Trophoblast cell (in vitro differentiated cells and primary cell): ENCODE measurements around the gene ELAC2.
A peak's percentile ranks its signal among the peaks of the same experiment; 100 is the strongest.

Source experiments
- DNase-seq, 2 donors: peaks; one replicate each; pipeline ENCODE4 v3.0.0-alpha.2; 2016
- H2AFZ ChIP-seq: 2 replicates; pipeline ENCODE4 v1.6.1; 2013; ENCODE audit warnings: low read length, moderate library complexity, mild to moderate bottlenecking; ENCODE audit not compliant: insufficient read depth, poor library complexity
- H2AK5ac ChIP-seq: 2 replicates; pipeline ENCODE4 v1.6.1; 2013; ENCODE audit warnings: mild to moderate bottlenecking, low read length
- H2BK120ac ChIP-seq: 2 replicates; pipeline ENCODE4 v1.6.1; 2013; ENCODE audit warnings: low read length, mild to moderate bottlenecking, moderate library complexity; ENCODE audit not compliant: insufficient read depth, poor library complexity
- H2BK12ac ChIP-seq: 2 replicates; pipeline ENCODE4 v1.6.1; 2013; ENCODE audit warnings: mild to moderate bottlenecking, low read length, moderate library complexity
- H2BK5ac ChIP-seq: 2 replicates; pipeline ENCODE4 v1.6.1; 2013; ENCODE audit warnings: low read length, low read depth, moderate library complexity, mild to moderate bottlenecking; ENCODE audit not compliant: poor library complexity
- H3K14ac ChIP-seq: 2 replicates; pipeline ENCODE4 v1.6.1; 2013; ENCODE audit warnings: mild to moderate bottlenecking, low read length
- H3K18ac ChIP-seq: 2 replicates; pipeline ENCODE4 v1.6.1; 2013; ENCODE audit warnings: mild to moderate bottlenecking, low read length
- H3K23ac ChIP-seq: 2 replicates; pipeline ENCODE4 v1.6.1; 2013; ENCODE audit warnings: low read length
- H3K27ac ChIP-seq: 2 replicates; pipeline ENCODE4 v1.5.1; 2013; ENCODE audit warnings: low read depth, mild to moderate bottlenecking, inconsistent platforms, low read length, moderate library complexity
- H3K27me3 ChIP-seq: 2 replicates; pipeline ENCODE4 v1.6.1; 2013; ENCODE audit warnings: inconsistent platforms, mild to moderate bottlenecking, low read length, moderate library complexity; ENCODE audit not compliant: insufficient read depth
- H3K36me3 ChIP-seq, 2 experiments: 1 replicate in 1 of 2; 2 replicates in 1 of 2; pipeline ENCODE4 v1.6.1; 2013; ENCODE audit warnings: low read length in 2 of 2, mild to moderate bottlenecking in 2 of 2, moderate library complexity in 1 of 2; ENCODE audit not compliant: insufficient read depth in 2 of 2, control insufficient read depth in 1 of 2
- H3K4ac ChIP-seq: 2 replicates; pipeline ENCODE4 v1.6.1; 2013; ENCODE audit warnings: low read depth, mild to moderate bottlenecking, low read length, moderate library complexity
- H3K4me1 ChIP-seq, 2 experiments: 1 replicate in 1 of 2; 2 replicates in 1 of 2; pipeline ENCODE4 v1.6.1; 2013; ENCODE audit warnings: low read length in 2 of 2, mild to moderate bottlenecking in 2 of 2, moderate library complexity in 1 of 2; ENCODE audit not compliant: insufficient read depth in 2 of 2, control insufficient read depth in 1 of 2
- H3K4me2 ChIP-seq: 2 replicates; pipeline ENCODE4 v1.6.1; 2013; ENCODE audit warnings: inconsistent platforms, mild to moderate bottlenecking, low read length, moderate library complexity
- H3K4me3 ChIP-seq: 2 replicates; pipeline ENCODE4 v1.5.1; 2013; ENCODE audit warnings: mild to moderate bottlenecking, low read depth, low read length, inconsistent platforms
- H3K79me1 ChIP-seq: one replicate; pipeline ENCODE4 v1.6.1; 2013; ENCODE audit warnings: low read length
- H3K79me2 ChIP-seq: 2 replicates; pipeline ENCODE4 v1.6.1; 2013; ENCODE audit warnings: low read length, mild to moderate bottlenecking; ENCODE audit not compliant: control insufficient read depth, insufficient read depth, poor library complexity
- H3K9ac ChIP-seq: 2 replicates; pipeline ENCODE4 v1.6.1; 2013; ENCODE audit warnings: mild to moderate bottlenecking, low read length
- H3K9me3 ChIP-seq: 2 replicates; pipeline ENCODE4 v1.6.1; 2013; ENCODE audit warnings: low read depth, mild to moderate bottlenecking, control low read depth, inconsistent platforms, low read length; ENCODE audit not compliant: insufficient read depth
- H4K12ac ChIP-seq: 2 replicates; pipeline ENCODE4 v1.6.1; 2013; ENCODE audit warnings: low read depth, mild to moderate bottlenecking, low read length, moderate library complexity
- H4K8ac ChIP-seq: 2 replicates; pipeline ENCODE4 v1.6.1; 2013; ENCODE audit warnings: low read depth, mild to moderate bottlenecking, low read length, moderate library complexity
- H4K91ac ChIP-seq: one replicate; pipeline ENCODE4 v1.6.1; 2013; ENCODE audit warnings: low read depth, mild to moderate bottlenecking, low read length, moderate library complexity
- WGBS: extraction: QIAGEN DNeasy Blood & Tissue Kit; methylation state at CpG from one replicate; pipeline ENCODE4 v1.1.7; 2013; ENCODE audit warnings: missing lambda C conversion rate; ENCODE audit not compliant: insufficient read length, insufficient coverage; ENCODE audit errors: extremely low coverage; 5-methylcytosine and 5-hydroxymethylcytosine counted together

Gene ELAC2

GRCh38 chr17:12964162-12964561, 53.7 kb downstream of the ELAC2 start:
- no CpG with 5 or more reads among the region's 5 CpGs for WGBS
- no peak overlapping the region for H2BK12ac ChIP-seq
- H3K27me3 ChIP-seq: no peaks in the 10 kb centered on the region

GRCh38 chr17:12963505-12963904, 54.3 kb downstream of the ELAC2 start:
- Histone ChIP-seq H4K91ac (no peak overlapping the region), H3K9me3 (no peaks in the 10 kb centered on the region), H2BK5ac (no peak overlapping the region), H3K9ac (no peak overlapping the region), H3K36me3 (peaks cover 0 to 5% of the 10 kb centered on the region in 2 experiments), H3K14ac (no peak overlapping the region), H3K27me3 (no peaks in the 10 kb centered on the region), H3K4ac (no peak overlapping the region), H2AK5ac (no peak overlapping the region), H3K4me1 (no peaks in the 10 kb centered on the region), H2BK12ac (no peak overlapping the region), H3K79me1 (no peaks in the 10 kb centered on the region), H3K4me3 (no peak overlapping the region), H3K27ac (no peak overlapping the region), H3K4me2 (no peak overlapping the region), H4K12ac (no peak overlapping the region), H2BK120ac (no peak overlapping the region), H3K79me2 (no peaks in the 10 kb centered on the region), H3K23ac (no peak overlapping the region), H2AFZ (no peak overlapping the region), H4K8ac (no peak overlapping the region), H3K18ac (no peak overlapping the region)
- no CpG with 5 or more reads among the region's 7 CpGs for WGBS
- DNase-seq: no peak

More at GRCh38 chr17:12964162-12964561, 53.7 kb downstream of the ELAC2 start:
- no peak for DNase-seq
- H3K27ac ChIP-seq: no peak overlapping the region
- no peak overlapping the region for H3K14ac ChIP-seq
- H4K91ac ChIP-seq: no peak overlapping the region
- H4K8ac ChIP-seq: no peak overlapping the region
- H3K4me1 ChIP-seq: no peaks in the 10 kb centered on the region
- H2BK120ac ChIP-seq: no peak overlapping the region
- H2AK5ac ChIP-seq: no peak overlapping the region
- no peaks in the 10 kb centered on the region for H3K79me2 ChIP-seq
- H2AFZ ChIP-seq: no peak overlapping the region
- H3K79me1 ChIP-seq: no peaks in the 10 kb centered on the region
- H3K18ac ChIP-seq: no peak overlapping the region
- no peak overlapping the region for H4K12ac ChIP-seq
- H2BK5ac ChIP-seq: no peak overlapping the region
- no peaks in the 10 kb centered on the region for H3K9me3 ChIP-seq
- H3K4ac ChIP-seq: no peak overlapping the region
- H3K4me3 ChIP-seq: no peak overlapping the region
- no peak overlapping the region for H3K4me2 ChIP-seq
- no peak overlapping the region for H3K23ac ChIP-seq
- H3K36me3 ChIP-seq: peaks cover 0 to 5% of the 10 kb centered on the region in 2 experiments
- H3K9ac ChIP-seq: no peak overlapping the region

DNA sequence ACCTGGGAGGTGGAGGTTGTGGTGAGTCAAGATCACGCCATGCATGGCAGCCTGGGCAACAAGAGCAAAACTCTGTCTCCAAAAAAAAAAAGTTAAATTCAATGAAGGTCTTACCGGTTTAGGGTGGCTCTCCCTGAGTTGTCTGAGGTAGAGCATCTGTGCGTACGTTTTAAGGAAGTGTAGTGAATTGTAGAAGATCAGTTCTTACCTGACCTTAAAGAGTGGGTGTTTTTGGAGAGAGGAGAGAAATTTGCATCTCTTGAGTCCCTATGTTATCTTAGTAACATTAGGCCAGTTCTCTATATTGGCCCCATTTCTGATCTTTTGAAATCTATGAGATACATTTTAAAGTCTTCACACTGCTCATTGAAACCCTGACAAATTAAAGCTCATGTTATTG, 56.2 kb downstream of the ELAC2 start:
- Histone ChIP-seq H2BK12ac (no peak overlapping the region), H3K4ac (no peak overlapping the region), H3K4me2 (no peak overlapping the region), H3K23ac (no peak overlapping the region), H3K27ac (no peak overlapping the region), H4K12ac (no peak overlapping the region), H4K8ac (no peak overlapping the region), H3K14ac (no peak overlapping the region), H3K79me2 (no peaks in the 10 kb centered on the region), H2BK120ac (no peak overlapping the region), H3K4me1 (no peaks in the 10 kb centered on the region), H3K27me3 (no peaks in the 10 kb centered on the region), H3K36me3 (peaks cover 3 to 5% of the 10 kb centered on the region in 2 experiments), H3K9ac (no peak overlapping the region), H2BK5ac (no peak overlapping the region), H3K9me3 (no peaks in the 10 kb centered on the region), H2AFZ (no peak overlapping the region), H4K91ac (no peak overlapping the region), H2AK5ac (no peak overlapping the region), H3K79me1 (no peaks in the 10 kb centered on the region), H3K4me3 (no peak overlapping the region), H3K18ac (no peak overlapping the region)
- WGBS: no CpG with 5 or more reads among the region's 4 CpGs
- DNase-seq: no peak

GRCh38 chr17:12959441-12959840, 58.4 kb downstream of the ELAC2 start:
- no peak overlapping the region for H2BK5ac ChIP-seq
- H3K9me3 ChIP-seq: no peaks in the 10 kb centered on the region
- H3K36me3 ChIP-seq: peaks cover 2 to 5% of the 10 kb centered on the region in 2 experiments
- H4K91ac ChIP-seq: no peak overlapping the region
- H3K9ac ChIP-seq: no peak overlapping the region
- H3K23ac ChIP-seq: no peak overlapping the region
- H2AK5ac ChIP-seq: no peak overlapping the region
- no peak overlapping the region for H2AFZ ChIP-seq
- no peak overlapping the region for H2BK120ac ChIP-seq
- peak; percentile 37 to 48 for DNase-seq
- H2BK12ac ChIP-seq: no peak overlapping the region
- no peak overlapping the region for H3K18ac ChIP-seq
- H3K4me1 ChIP-seq: no peaks in the 10 kb centered on the region
- no peak overlapping the region for H3K4me3 ChIP-seq
- no peak overlapping the region for H3K27ac ChIP-seq
- no peak overlapping the region for H3K4ac ChIP-seq
- no peaks in the 10 kb centered on the region for H3K79me1 ChIP-seq
- H4K8ac ChIP-seq: no peak overlapping the region
- H3K27me3 ChIP-seq: no peaks in the 10 kb centered on the region
- H3K14ac ChIP-seq: no peak overlapping the region
- H4K12ac ChIP-seq: no peak overlapping the region
- WGBS: no CpG with 5 or more reads among the region's 8 CpGs
- no peaks in the 10 kb centered on the region for H3K79me2 ChIP-seq
- H3K4me2 ChIP-seq: no peak overlapping the region
